ENCODE measurements around the gene SLC6A16.
"Not testable (repeated sequence)": the region's sequence is repeated elsewhere in the genome, so short reads cannot be mapped to it uniquely, and the experiment has no call there.

The SLC6A16 gene

GRCh38 chr19:49344505-49345423 is 19.8 kb upstream of the SLC6A16 start:
- DNase-seq = no peak

DNA sequence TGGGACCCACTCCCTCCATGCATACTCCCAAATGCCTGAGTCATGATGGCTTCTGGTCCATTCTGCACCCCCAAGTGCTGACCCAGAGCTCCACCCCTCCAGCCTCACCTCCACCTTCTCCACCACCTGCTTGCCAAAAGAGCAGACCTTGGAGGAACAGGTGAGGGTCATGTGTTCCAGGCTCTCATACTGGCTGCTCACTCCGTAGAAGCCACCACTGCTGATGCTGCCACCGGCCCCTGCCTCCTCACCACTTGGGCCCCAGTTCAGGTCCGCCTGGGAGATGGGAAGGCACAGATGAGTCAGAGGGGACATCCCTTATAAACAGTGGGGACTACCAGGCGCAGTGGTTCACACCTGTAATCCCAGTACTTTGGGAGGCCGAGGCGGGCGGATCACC is 18.1 kb upstream of the SLC6A16 start:
- no peak for DNase-seq

GRCh38 chr19:49342291-49342721 is 17.3 kb upstream of the SLC6A16 start:
- no peak for DNase-seq

DNA sequence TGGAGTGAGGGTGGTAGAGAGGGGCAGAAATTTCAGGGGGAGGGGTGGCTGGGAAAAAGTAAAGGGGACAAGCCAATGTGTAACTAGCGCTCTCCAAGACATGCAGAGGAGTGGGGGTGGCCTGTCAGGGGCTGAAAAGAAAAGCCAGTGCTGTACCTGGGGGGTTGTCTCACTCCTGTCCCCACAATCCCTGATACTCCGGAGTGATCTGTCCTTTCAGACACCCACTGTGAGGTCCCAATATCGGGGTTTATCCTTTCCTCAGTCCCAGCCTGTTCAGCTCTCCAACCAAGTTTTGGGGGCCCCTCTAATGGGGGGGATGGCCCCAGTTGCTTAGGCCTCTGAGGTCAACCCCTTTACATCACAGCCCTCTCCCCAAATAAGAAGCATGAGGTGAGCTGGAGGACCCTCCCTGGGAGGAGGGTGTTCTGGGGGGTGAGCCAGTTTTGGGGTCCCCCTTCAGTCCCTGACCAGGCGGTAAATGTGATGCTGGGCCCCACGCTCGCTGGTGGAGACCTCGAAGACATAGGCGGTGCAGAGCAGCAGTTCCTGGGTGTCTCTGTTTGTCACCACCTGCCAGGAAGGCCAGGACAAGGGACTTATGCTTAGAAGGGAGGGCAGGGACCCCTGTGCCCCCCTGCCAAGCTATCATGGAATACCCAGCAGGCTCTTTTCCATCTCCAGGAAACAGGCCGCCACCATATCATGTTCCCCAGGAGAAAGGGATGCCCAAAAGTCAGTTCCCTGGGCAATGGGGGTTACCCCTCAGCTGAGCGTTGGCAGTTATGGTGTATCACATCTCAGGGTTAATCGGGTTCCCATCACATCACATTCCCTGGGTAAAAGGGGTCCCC is 16.1 kb upstream of the SLC6A16 start:
- no peak for DNase-seq

GRCh38 chr19:49340069-49340864 is 15.3 kb upstream of the SLC6A16 start:
- DNase-seq = no peak

GRCh38 chr19:49339301-49340068 is 14.5 kb upstream of the SLC6A16 start:
- DNase-seq = no peak

DNA sequence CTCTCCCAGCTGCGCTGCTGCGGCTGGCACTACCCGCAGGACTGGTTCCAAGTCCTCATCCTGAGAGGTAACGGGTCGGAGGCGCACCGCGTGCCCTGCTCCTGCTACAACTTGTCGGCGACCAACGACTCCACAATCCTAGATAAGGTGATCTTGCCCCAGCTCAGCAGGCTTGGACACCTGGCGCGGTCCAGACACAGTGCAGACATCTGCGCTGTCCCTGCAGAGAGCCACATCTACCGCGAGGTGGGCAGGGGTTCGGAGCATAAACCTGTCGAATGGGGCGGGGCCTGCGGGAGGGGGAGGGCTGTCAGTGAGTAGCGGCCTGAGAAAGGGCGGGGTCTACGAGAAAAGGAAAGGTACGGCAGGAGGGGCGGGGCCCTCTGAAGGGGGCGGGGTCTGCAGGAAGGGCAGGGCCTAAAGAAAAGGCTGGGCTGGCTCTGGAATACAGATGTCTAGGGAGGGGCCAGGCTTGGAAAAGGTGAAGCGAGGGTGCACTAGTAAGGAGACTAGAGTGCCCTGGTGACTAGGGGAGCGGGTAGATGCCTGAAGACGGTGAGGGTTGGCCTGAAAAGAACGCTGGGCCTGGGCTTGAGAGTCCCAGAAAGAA is 13.8 kb upstream of the SLC6A16 start:
- no peak for DNase-seq

GRCh38 chr19:49338023-49338677 is 13.2 kb upstream of the SLC6A16 start:
- no peak for DNase-seq

DNA sequence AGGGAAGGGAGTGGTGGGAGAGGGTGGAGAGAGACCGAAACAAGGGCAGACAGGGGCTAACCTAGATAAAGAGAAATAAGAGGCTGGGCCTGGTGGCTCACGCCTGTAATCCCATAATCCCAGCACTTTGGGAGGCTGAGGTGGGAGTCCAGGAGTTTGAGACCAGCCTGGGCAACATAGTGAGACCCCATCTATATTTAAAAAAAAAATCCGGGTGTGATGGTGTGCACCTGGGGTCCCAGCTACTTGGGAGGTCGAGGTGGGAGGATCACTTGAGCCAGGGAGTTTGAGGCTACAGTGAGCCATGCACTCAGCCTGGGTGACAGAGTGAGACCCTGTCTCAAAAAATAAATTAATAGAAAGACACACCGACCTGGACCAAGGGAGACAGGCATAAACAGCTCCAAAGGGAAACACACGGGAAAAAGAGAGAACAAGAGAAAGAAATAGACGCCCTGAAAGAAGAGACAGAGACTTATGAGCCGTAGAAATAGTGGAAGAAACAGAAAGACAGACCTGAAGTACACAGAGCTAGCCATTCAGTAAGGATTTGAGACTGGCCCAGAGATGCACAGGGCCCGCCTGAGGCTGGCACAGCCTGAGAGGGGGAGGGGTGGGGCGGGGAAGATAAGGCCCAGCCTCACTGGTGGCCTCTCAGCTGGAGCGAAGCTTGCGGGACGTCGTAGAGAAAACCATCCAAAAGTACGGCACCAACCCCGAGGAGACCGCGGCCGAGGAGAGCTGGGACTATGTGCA is 12.5 kb upstream of the SLC6A16 start:
- DNase-seq = no peak

DNA sequence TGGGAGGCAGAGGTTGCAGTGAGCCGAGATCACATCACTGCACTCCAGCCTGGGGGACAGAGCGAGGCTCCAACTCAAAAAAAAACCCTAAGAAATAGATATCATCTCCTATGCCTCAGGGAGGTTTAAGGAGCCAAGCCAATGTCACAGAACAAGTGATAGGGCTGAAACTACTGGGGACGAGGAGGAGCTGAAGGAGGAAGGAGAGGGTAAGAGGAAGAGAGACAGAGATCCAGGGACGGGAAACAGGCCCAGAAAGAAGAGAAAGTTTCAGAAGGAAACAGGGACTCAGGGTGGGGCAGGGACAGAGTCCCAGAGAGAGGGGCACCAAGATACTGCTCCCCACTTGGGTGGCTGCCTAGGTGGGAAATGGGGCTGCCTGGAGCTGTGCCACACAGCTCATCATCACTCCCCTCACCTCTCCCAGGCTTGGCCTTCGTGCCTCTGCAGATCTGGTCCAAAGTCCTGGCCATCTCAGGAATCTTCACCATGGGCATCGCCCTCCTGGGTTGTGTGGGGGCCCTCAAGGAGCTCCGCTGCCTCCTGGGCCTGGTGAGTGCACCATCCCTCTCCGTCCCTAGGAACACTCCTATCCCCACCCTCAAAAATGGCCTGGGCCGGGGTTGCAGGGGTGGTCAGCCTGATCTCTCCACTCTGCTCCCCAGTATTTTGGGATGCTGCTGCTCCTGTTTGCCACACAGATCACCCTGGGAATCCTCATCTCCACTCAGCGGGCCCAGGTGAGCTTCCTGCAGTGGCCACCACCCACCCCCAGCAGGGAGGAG is 11.7 kb upstream of the SLC6A16 start:
- no peak for DNase-seq

DNA sequence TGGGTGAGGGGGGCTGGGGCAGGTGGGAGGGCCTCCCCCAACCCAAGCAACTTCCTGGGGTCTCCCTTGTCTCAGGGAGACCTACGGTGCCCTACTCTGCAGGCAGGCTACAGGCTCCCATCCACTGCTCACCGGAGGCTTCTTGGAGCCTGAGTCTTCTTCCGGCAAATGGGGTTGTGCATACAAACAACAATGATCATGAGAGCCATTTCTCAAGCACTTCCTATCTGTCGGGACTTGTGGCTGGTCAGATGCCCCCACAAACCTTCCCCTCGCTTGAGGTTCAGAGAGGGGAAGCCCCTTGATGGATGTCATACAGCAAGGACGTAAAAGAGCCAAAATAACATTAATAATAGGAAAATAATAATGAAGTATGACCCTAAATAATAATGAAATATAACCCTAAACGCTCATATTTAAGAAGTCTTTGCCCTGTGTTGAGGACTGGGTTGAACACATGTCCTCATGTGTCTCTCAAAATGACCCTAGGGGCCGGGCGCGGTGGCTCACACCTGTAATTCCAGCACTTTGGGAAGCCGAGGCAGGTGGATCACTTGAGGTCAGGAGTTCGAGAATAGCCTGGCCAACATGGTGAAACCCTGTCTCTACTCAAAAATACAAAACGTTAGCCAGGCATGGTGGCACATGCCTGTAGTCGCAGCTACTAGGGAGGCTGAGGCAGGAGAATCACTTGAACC is 10.9 kb upstream of the SLC6A16 start:
- no peak for DNase-seq

- no peak for DNase-seq
Observed at GRCh38 chr19:49335071-49335783, 10.2 kb upstream of the SLC6A16 start, which contains the start of gene CD37. TSS of gene CD37 (plus strand) at chr19:49335406. CDS start at chr19:49335541, 135 bp downstream.

- no peak for DNase-seq
Observed at GRCh38 chr19:49333811-49334288, 8.9 kb upstream of the SLC6A16 start.

DNA sequence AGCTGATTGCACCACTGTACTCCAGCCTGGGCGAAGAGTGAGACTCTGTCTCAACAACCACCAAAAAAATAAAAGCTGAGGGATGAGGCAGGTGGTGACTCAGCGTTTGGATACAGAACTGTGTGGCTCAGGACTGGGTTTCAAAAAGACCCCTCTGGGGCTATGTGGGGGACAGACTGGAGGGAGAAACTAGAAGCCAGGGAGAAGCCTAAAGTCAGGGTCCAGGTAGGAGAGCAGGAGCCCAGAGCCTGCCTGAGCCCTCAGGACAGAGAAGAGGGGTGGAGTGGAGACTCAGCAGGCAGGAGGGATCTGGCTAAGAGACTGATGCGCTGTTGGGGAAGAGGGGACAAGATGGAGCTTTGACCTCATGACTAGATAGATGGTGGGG is 8.4 kb upstream of the SLC6A16 start:
- DNase-seq = no peak

- DNase-seq = not testable (repeated sequence)
Observed at GRCh38 chr19:49332691-49333417, 7.9 kb upstream of the SLC6A16 start.

DNA sequence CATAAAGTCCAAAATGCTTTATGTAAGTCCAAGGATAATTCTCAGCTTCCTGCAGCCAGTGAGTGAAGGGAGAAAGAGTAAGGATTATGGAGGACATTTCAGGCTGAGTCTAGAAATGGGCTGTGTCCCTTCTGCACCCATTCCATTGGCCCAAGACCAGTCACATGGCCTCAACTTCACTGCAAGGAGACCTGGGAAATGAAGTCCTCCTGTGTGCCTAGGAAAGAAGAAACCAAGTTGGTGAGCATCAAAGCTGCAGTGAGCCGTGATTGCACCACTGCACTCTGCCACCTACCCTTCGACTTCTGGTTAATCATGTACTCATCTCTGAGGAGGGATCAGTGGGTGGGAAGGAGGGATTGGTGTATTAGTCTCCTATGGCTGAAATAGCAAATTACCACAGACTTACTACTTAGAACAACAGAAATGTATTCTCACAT is 6.6 kb upstream of the SLC6A16 start:
- DNase-seq = no peak

DNA sequence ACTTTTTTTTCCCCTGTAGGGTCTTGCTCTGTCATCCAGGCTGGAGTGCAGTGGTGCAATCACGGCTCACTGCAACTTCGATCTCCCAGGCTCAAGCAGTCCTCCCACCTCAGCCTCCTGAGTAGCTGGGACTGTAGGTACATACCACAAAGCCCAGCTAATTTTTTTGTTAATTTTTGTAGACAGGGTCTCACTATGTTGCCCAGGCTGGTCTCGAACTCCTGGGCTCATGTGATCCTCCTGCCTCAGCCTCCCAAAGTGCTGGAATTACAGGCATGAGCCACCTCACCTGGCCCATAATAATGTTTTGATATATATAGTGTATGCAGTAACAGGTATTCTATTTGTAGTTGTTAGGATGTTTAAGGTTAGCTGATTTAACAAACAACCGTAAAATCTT is 6.2 kb upstream of the SLC6A16 start:
- DNase-seq = not testable (repeated sequence)
